HG03196 (cell line): Measurements from ENCODE around the gene BOLA2B.
A peak's percentile ranks its signal among the peaks of the same experiment; 100 is the strongest.
"Not testable (repeated sequence)": the region's sequence is repeated elsewhere in the genome, so short reads cannot be mapped to it uniquely, and the experiment has no call there.

ENCODE experiments used
- ATAC-seq: cut with Tn5 transposase; IDR thresholded peaks from one replicate; pipeline ENCODE4 v1.9.1; 2021; ENCODE audit not compliant: unreplicated experiment

The BOLA2B gene

GRCh38 chr16:30184891-30185682 lies 8.4 kb downstream of the BOLA2B start:
- ATAC-seq: no peak

DNA sequence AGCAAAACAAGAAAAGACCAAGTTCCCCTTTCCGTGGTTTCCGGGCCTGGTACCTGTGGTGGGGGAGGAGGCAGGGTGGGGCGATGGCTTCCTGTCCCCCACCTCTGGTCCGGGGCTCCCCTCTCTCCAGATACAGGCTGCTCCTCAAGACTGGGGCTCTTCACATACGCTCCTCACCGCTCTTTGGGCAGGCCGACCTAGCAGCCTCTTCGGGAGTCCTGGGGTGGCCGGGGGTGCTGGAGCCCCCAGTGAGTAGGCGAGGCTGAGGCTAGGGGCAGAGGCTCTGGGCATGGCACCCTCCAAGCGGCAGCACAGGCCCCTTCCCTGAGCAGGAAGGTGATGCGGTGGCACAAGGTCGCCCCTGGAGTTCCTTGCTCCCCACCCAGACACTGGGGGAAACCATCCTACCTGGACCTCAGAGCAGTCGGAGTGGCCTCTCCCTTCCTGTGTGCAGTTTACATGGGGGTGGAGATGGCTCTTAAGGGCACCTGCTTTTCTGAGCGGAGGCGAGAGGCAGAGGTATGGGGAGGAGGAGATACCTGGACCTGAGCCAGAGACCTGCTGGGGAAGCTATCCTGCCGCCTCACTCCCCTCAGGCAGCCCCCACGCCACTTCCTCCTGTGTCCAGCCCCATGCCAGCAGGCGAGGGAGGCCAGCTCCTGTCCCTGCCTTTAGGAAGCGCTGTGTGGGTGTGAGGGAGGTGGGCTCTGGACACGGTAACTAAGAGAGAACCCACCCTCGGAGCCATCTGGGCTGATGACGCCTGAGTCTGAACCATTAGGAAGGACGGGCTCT lies 9.2 kb downstream of the BOLA2B start:
- peak; percentile 39 for ATAC-seq

DNA sequence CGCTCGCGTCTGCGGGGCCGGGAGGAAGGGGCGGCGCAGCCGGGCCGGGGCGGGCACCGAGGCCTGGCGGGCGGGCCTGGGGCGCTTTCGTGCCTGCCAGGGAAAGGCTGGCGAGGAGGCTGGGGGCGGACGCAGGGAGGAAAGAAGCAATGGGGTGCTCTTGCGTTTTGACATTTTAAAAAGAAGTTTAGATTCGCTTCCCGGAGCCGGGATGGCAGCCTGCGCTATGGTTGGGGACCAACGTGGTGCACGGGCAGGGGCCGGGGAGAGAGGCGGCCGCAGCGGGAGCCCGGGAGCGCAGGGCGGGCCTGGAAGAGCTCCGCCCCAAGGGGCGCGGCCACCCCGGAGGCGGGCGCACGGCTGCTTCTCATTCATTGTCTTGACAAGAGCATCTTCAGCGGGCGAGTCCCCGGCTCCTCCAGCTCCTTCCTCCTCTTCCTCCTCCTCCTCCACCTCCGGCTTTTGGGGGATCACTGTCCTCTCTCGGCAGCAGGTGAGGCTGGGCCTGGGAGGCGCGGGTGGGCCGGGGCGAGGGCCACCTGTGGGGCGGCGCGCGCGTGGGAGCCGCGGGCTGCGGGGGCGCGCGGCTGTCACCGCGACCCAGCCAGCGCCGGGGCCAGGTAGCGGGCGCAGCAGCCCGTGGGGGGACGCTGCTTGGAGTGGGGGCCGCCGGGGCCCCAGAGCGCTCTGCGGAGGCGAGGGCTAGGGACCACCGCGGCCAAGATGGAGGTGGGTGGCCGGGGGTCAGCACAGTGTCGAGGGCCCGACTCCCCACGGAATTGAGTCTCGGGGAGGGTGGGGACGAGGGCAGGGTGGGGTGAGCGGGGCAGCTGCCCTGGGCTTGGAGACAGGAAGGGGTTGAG lies 10.0 kb downstream of the BOLA2B start, which contains the start of gene CORO1A:
CORO1A (plus strand) TSS at position 370 of the 863 bp plus-strand sequence. CDS start 1,608 bp downstream, outside the sequence.
- ATAC-seq: peak; percentile 38

DNA sequence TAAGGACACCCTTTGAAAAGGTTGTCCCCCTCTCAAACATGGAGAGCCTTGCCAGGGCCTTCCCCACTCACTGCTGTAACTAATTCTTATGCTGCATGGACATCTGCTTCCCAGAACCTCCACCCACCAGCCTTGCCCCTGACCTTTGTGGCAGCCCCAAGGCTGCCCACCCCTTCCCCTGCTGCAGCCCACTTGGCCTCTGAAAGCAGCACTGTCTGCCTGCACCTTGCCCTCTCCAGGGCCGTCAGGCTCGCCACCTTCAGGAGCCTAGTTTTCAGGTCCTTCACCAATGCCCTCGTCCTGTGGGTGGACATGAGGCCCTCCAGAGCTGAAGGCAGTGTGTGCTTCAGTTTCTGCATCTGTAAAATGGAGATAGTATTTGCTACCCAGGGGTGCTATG lies 12.7 kb downstream of the BOLA2B start:
- no peak for ATAC-seq

DNA sequence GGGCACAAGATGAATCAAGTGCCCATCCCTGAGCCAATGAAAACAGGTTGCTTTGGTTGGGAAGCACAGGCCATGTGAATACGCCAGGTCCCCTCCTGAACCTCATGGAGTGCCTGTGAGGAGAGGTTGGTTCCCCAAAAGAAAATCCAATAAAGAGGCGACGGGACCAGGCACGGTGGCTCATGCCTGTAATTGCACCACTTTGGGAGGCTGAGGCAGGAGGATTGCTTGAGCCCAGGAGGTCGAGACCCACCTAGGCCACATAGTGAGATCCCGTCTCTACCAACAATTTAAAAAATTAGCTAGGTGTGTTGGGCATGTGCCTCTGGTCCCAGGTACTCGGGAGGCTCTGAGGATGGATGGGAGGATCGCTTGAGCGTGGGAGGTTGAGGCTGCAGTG lies 13.5 kb downstream of the BOLA2B start:
- ATAC-seq: no peak

DNA sequence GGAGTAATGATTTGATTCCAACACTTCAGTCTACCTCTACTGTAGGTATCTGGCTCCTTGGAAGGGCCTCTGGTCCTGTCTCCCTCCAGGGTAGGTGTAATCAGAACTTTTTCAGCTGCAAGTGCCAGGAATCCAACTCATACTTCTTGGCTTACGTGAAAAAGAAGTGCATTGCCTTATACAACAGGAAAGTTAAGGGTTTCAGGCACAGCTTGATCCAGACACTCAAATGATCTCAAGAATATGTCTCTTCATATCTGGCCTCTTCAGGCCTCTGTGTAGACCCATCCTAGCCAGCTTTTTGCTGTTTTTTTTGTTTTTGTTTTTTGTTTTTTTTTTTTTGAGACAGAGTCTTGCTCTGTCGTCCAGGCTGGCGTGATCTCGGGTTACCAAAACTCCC lies 14.3 kb downstream of the BOLA2B start:
- no peak for ATAC-seq

DNA sequence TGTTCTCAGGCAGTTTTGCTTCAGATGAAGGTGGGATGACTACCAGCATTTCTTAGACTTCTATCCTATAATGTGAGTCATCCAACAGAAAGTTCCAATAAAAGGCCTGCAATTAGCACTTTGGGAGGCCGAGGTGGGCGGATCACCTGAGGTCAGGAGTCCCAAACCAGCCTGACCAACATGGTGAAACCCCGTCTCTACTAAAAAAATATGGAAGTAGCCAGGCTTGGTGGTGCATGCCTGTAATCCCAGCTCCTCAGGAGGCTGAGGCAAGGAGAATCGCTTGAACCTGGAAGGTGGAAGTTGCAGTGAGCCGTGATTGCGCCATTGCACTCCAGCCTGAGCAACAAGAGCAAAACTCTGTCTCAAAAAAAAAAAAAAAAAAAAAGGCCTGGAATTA lies 16.6 kb downstream of the BOLA2B start:
- ATAC-seq: not testable (repeated sequence)

- no peak for ATAC-seq
Observed at GRCh38 chr16:30173054-30173453, 20.4 kb downstream of the BOLA2B start.

GRCh38 chr16:30170145-30170544 lies 23.3 kb downstream of the BOLA2B start:
- ATAC-seq: not testable (repeated sequence)

- ATAC-seq: not testable (repeated sequence)
Observed at GRCh38 chr16:30169416-30169815, 24.1 kb downstream of the BOLA2B start.

DNA sequence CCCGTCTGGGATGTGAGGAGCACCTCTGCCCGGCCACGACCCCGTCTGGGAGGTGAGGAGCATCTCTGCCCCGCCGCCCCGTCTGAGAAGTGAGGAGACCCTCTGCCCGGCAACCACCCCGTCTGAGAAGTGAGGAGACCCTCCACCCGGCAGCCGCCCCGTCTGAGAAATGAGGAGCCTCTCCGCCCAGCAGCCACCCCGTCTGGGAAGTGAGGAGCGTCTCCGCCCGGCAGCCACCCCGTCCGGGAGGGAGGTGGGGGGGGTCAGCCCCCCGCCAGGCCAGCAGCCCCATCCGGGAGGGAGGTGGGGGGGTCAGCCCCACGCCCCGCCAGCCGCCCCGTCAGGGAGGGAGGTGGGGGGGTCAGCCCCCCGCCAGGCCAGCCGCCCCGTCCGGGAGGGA lies 24.7 kb downstream of the BOLA2B start:
- not testable (repeated sequence) for ATAC-seq

GRCh38 chr16:30166202-30166902 lies 27.1 kb downstream of the BOLA2B start:
- no peak for ATAC-seq

DNA sequence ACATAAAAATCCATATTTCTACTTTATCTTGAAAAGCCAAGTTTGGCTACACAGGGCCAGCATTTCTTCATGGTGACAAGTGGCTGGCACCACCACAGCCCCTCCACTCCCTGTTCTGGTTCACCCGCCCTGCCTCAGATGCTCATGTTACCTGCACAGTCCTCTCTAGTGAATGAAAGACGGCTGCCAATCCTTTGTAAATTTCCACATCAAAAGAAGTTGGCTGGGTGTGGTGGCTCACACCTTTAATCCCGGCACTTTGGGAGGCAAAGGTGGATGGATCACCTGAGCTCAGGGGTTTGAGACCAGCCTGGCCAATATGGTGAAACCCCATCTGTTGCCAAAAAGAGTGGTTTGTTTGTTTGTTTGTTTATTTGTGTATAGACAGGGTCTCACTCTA lies 29.9 kb downstream of the BOLA2B start:
- ATAC-seq: no peak

GRCh38 chr16:30157214-30157613 lies 36.3 kb downstream of the BOLA2B start:
- ATAC-seq: no peak

- ATAC-seq: no peak
Observed at GRCh38 chr16:30155188-30155587, 38.3 kb downstream of the BOLA2B start.

- ATAC-seq: no peak
Observed at GRCh38 chr16:30152517-30152916, 40.9 kb downstream of the BOLA2B start.

DNA sequence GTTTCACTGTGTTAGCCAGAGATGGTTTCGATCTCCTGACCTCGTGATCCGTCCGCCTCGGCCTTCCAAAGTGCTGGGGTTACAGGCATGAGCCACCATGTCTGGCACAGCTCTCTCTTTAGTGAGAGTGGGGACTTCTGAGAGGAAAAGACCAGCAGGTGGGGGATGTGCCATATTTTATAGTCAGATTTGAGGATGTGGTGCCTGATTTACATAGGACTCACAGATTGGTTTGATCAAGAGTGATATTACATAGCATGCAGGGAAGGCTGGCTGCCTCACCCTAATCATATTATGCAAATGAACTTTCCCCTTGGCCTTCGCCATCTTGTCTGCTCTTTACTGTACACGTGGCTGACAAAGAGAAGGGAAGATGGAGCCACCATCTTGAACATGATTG lies 42.4 kb downstream of the BOLA2B start:
- no peak for ATAC-seq

DNA sequence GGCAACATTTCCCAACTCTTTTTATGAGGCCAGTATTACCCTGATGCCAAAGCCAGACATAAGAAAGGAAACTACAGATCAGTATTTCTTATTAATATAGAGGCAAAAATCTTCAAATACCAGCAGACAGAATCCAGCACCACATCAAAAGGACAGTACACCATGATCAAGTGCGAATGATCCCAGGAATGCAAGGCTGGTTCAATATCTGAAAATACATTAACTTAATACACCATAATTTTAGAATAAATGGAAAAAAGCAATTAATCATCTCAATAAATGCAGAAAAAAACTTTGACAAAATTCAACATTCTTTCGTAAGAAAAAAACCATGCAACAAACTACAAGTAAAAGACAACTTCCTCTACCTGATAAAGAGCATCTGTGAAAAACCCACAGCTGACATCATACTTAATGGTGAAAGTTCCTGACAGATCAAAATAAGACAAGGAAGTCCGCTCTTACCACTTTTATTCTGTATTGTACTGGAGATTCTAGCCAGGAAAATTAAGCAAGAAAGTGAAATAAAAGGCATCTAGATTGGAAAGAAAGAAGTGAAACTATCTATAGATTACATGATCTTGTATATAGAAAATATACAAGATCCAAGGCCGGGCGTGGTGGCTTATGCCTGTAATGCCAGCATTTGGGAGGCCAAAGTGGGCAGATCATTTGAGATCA lies 44.1 kb downstream of the BOLA2B start:
- ATAC-seq: no peak

DNA sequence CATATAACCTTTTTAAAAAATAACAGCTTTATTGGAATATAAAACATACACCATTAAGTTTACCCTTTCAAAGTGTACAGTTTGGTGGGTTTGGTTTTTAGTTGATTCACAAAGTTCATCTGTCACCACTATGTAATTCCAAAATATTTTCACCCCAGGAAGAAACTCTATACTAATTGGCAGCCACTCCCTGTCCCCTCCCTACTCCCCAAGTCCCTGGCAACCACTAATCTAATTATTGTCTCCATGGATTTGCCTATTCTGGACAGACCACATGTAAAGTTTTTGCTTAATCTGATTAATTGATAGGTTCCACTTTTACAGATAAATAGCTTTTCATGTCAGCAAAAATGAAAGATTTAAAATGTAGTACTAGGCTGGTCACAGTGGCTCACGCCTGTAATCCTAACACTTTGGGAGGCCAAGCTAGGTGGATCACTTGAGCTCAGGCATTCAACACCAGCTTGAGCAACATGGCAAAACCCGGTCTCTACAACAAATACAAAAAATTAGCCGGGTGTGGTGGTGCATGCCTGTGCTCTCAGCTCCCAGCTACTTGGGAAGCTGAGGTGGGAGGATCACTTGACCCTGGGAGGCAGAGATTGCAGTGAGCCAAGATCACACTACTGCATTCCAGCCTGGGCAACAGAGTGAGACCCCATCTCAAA lies 45.5 kb downstream of the BOLA2B start:
- ATAC-seq: no peak
